VCaP (cell line): ENCODE measurements around the gene BCR.
"Not testable (repeated sequence)": the region's sequence is repeated elsewhere in the genome, so short reads cannot be mapped to it uniquely, and the experiment has no call there.

ENCODE experiments used
- H3K27ac ChIP-seq: fragments of 450-650 bp; 2 replicates; pipeline ENCODE4 v1.5.1; 2017
- TF ChIP-seq, protein P1 (sequence below): fragments of 450-650 bp; conservative IDR thresholded peaks from 2 replicates; pipeline ENCODE4 v1.5.1; 2017; ENCODE audit warnings: mild to moderate bottlenecking, moderate library complexity

The BCR gene

DNA sequence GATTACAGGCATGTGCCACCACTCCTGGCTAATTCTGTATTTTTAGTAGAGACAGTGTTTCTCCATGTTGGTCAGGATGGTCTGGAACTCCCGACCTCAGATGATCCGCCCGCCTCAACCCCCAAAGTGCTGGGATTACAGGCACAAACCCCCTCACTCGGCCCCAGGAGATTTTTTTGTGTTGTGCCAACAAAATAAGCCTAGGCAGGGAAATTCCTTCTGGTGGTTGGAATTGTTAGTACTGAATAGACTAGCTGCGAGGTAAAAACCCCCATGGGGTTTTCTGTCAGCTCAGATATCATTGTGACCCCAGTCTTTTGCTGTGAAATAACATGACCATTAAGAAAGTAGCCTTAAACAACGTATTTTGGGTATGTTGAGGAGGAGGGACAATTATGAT is 144.9 kb downstream of the BCR start:
- H3K27ac ChIP-seq: no peak overlapping the region
- TF ChIP-seq, protein P1, sequence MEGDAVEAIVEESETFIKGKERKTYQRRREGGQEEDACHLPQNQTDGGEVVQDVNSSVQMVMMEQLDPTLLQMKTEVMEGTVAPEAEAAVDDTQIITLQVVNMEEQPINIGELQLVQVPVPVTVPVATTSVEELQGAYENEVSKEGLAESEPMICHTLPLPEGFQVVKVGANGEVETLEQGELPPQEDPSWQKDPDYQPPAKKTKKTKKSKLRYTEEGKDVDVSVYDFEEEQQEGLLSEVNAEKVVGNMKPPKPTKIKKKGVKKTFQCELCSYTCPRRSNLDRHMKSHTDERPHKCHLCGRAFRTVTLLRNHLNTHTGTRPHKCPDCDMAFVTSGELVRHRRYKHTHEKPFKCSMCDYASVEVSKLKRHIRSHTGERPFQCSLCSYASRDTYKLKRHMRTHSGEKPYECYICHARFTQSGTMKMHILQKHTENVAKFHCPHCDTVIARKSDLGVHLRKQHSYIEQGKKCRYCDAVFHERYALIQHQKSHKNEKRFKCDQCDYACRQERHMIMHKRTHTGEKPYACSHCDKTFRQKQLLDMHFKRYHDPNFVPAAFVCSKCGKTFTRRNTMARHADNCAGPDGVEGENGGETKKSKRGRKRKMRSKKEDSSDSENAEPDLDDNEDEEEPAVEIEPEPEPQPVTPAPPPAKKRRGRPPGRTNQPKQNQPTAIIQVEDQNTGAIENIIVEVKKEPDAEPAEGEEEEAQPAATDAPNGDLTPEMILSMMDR: no peak

DNA sequence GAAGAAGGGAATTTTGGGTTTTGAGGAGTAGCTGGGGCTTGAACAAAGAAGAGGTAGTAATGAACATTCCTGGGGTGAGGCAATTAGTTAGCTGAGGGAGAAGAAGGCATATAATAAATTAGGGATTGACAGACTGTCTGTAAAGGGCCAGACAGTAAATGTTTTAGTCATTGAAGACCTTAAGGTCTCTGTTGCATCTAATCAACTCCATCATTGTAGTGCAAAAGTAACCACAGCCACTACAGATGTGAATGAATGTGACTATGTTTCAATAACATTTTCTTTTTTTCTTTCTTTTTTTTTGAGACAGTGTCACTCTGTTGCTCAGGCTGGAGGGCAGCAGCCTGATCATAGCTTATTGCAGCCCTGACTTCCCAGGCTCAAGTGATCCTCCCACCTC is 153.5 kb downstream of the BCR start:
- H3K27ac ChIP-seq: not testable (repeated sequence)

DNA sequence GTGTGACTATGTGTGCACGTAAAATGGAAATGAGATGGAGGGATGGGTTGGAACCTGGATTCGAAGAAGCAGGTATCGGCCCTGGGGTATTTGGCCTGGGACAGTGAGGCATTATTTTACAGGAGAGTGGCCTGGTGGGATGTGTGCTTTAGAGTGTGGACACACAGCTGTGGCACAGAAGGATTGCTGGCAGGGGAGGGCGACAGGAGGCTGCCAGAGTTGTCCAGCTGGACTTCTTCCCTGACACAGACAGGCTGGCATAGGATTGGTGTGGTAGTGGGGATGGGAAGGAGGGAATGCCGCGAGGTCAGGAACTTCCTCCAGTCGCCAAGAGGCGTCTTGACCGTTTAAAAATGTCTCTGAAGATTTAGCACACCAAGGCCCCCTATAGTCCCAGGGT is 157.4 kb downstream of the BCR start:
- not testable (repeated sequence) for H3K27ac ChIP-seq

DNA sequence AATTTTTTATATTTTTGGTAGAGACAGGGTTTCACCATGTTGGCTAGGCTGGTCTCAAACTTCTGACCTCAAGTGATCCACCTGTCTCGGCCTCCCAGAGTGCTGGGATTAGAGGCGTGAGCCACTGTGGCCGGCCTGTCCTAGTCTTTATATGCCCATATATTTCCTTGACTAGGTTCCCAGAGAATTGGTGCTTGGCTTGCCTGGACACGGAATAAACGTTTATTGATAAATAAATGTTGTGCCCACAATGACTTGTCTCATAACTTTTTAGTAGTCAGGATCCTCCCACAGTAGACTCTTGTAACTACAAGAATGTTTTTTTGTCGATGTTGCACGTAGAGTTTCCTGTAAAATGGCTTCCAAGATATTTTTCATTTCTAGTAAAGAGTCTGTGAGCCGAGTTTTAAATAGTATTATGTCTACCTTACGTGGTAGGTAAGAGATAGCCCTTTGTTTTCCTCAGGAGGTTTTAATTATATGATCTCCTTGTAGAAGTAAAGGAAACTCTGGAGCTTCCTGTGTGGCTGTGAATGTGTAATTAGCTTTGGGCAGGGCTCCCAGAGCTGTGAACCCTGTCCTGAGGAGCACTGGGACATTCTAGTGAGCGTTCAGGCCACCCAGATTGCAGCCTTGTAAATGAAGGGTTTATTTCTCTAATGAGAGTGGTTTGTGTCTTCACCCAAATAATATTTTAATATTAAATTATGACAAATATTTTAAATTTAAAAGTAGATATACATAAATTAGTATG is 161.8 kb downstream of the BCR start:
- H3K27ac ChIP-seq: peak overlapping the region; percentile 67

DNA sequence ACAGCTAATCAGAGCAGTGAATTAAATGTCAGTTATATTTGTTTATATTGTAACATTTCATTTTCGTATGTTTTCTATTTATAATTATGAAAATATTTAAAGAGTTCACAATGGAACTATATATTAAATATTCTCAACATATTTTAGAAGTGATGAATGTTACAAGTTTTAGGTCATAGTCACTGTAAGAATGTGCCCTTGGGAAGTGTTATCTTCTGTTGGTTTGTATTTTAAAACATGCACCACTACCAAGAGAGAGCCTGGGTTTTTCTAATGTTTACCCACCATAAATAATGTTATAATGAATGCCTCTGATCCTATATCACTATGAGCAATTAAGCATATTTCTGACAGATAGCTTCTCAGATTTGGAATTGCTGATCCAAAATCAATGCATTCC is 171.0 kb downstream of the BCR start:
- no peak overlapping the region for H3K27ac ChIP-seq
- TF ChIP-seq, protein P1: no peak

DNA sequence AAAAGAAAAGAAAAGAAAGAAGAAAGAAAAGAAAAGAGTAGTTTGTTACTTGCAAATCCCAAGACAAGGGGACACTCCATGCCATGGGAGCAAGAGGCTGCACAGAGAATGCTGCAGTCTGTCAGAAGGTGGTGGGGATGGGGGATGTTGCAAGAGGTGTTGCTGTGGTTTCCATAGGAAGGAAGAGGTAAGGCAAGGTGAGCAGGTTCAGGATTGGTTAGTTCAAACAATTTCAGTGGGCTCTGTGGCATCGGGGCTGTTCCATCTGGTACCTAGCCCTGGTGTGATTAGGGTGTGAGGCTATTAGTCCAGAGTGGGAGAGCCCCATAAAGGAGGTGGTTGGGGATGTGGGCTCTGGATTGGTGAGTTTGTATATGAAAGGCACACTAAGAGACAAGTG is 172.7 kb downstream of the BCR start:
- H3K27ac ChIP-seq: no peak overlapping the region
- TF ChIP-seq, protein P1: no peak

DNA sequence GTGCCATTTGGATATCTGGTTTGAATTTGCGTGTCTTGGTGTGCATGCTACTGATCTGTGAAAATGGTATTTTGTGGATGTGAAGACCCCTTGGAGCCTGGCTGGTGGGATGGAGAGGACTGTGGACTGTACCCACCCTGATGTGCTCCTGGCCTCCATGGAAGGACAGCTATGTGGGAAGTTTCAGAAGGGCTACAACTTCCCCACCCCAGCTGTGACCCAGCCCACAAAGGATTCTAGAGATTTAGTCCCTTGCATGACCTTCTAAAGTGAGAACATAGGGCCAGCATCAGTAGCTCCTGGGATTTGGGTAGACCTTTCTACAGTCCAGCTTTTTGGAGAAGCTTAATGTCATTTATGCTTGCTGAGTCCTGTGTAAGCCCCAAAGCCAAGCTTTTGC is 173.4 kb downstream of the BCR start:
- H3K27ac ChIP-seq: no peak overlapping the region
- TF ChIP-seq, protein P1: no peak

DNA sequence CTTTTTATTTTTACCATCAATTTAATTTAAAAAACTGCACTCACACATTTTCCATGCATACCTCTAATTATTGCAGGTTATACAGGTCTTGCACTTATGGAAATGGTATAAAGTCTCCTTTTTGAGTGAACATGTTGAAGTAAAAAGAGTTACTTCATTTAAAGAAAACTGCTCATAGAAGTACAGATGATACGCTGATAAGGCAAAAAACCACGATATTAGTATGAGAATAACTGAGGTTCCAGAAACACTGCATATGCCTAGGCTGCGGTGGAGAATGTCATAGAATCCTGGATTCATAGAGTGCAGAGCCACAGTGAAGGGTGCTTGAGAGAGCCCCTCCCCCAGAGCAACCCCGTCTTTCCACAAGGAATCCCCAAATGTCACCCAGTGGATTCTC is 175.8 kb downstream of the BCR start:
- TF ChIP-seq, protein P1: no peak
- H3K27ac ChIP-seq: no peak overlapping the region

DNA sequence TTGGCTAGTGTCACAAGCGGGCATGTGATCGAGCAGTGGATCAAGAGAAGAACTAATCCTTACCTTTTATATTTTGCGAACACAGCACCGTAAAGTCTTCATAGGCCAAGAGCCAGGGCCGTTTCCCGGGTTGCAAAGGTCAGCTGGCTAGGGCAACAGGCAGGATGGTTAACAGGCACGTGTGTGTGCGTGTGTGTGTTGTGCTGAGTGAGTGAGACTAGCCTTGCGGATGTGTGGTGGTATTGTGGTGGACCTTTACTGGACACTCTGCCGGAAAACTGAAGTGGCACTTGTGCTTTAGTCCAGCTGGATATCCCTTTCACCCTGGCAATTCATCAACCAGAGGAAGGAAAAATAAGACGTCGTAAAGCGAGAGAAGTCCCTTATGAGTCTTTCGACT is 176.7 kb downstream of the BCR start:
- TF ChIP-seq, protein P1: no peak
- H3K27ac ChIP-seq: no peak overlapping the region
